GM12872 (cell line): ENCODE results near the gene DYNLT4.

ENCODE experiments used
- TF ChIP-seq, protein P1 (sequence below): IDR thresholded peaks from 3 replicates; pipeline ENCODE4 v1.5.1; 2011; ENCODE audit warnings: low read depth, mild to moderate bottlenecking, low read length, moderate library complexity; ENCODE audit not compliant: insufficient read depth

DYNLT4 gene

DNA sequence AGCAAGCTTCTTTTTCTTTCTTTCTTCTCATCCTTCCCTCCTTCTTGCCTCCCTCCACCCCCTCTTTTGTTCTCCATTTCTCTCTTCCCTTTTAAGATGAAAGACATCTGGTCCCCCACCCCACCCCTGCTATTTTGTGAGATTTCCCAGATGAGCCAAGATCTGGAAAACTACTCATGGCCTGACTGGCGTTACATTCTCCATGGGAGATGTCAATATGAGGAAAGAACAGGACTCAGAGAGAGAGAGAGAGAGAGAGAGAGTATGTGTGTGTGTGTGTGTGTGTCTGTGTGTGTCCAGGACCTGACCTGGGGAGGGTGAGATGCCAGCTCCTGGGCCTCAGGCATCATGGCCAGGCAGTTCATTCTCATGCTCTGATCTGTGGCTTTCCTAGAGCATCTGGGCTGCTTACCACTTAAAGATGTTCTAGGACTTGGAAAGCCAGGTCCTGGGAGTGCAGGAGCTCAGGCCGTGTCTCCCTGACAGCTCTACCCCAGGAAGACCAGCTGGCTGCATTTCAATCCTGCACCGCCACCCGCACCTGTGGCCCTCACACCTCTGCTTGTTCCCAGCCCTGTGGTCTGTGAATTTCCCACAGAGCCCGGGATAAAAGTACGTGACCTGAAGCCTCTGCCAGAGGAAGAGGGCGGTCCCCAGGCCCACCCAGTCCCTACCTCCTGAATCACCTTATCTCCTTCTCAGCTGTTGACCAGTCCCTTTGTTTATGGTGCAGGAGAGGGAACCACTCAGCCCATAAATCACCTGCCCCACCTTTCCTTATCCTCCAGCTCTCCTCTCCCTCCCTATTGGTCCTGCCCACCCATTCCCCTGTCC, 16.0 kb downstream of the DYNLT4 start:
- TF ChIP-seq, protein P1, sequence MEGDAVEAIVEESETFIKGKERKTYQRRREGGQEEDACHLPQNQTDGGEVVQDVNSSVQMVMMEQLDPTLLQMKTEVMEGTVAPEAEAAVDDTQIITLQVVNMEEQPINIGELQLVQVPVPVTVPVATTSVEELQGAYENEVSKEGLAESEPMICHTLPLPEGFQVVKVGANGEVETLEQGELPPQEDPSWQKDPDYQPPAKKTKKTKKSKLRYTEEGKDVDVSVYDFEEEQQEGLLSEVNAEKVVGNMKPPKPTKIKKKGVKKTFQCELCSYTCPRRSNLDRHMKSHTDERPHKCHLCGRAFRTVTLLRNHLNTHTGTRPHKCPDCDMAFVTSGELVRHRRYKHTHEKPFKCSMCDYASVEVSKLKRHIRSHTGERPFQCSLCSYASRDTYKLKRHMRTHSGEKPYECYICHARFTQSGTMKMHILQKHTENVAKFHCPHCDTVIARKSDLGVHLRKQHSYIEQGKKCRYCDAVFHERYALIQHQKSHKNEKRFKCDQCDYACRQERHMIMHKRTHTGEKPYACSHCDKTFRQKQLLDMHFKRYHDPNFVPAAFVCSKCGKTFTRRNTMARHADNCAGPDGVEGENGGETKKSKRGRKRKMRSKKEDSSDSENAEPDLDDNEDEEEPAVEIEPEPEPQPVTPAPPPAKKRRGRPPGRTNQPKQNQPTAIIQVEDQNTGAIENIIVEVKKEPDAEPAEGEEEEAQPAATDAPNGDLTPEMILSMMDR = no peak

DNA sequence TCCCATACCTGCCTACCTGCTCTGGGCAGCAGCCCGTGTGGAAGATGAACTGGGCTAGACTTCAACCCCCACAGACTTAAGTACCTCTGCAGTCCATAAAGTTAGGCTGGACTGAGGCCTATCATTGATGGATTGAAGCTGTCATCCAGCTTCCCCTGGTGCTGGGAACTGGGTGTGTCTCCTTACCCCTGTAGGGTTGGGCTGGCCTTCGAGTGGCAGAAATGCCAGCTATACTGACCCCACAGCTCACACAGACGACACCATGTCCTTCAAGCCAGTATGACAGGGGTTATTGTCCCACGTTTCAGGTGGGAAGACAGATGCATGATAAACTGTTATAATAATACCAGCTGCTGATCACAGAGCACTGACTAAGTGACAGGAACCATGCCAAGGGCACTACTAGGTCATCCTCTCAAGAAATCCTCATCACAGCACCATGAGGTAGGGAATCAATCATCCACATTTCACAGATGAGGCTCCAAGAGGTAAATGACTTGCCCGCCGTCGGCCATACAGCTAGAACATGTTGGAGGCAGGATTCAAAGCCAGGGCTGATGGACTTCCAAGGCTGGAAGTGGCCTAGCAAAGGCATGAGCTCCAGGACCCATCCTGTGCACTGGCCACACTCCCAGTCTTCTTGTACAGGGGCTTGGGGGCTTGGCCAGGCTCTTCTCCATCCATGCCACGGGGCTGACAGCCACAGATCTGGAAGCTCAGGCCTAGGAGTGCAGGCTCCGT, 18.9 kb downstream of the DYNLT4 start, which contains the start of gene BEST4:
BEST4 (minus strand) TSS at position 51 of the 741 bp plus-strand sequence. CDS start 465 bp downstream, outside the sequence.
- TF ChIP-seq, protein P1 = no peak

DNA sequence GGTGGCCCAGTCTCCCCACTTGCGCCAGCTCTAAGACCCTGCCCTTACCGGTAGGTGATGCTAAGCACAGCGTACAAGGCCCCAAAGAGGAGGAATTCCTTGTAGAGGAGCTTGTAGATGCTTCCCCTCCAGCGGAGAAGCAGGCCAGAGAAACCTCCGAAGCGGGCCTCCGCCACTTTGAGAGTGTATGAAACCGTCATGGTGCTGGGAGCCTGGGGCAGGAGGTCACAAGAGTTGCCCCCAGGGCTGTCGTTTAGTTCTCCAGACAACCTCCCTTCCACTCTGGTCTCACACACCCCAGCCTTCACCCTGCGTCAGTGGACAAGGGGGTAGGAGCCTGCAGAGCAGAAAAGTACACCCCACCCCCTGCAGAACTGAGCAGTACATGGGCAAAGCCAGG, 19.6 kb downstream of the DYNLT4 start:
- TF ChIP-seq, protein P1 = no peak

DNA sequence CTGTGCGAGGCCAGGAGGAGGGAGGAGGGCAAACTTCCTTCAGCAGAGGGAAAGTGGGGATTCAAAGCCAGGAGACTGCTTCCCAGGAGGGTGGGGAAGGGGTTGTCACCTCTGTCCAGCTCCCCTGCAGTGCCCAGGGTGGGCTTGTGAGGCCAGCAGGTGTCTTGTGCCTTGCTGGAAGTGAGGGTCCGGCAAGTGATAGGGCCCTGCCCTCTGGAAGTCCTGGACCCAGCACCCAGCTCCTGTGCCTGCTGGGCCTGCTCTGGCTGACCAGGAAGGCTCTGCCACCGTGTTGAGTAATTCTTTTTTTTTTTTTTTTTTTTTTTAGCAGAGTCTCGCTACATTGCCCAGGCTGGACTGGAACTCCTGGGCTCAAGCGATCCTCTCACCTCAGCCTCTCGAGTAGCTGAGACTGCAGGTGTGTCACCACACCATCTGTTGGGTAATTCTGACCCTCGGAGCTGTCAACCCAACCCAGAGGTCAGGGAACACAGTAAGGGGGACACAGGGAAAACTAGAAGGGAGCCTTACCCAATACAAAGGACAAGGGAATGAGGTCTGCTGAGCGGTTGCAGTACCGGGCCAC, 20.2 kb downstream of the DYNLT4 start:
- TF ChIP-seq, protein P1 = no peak

DNA sequence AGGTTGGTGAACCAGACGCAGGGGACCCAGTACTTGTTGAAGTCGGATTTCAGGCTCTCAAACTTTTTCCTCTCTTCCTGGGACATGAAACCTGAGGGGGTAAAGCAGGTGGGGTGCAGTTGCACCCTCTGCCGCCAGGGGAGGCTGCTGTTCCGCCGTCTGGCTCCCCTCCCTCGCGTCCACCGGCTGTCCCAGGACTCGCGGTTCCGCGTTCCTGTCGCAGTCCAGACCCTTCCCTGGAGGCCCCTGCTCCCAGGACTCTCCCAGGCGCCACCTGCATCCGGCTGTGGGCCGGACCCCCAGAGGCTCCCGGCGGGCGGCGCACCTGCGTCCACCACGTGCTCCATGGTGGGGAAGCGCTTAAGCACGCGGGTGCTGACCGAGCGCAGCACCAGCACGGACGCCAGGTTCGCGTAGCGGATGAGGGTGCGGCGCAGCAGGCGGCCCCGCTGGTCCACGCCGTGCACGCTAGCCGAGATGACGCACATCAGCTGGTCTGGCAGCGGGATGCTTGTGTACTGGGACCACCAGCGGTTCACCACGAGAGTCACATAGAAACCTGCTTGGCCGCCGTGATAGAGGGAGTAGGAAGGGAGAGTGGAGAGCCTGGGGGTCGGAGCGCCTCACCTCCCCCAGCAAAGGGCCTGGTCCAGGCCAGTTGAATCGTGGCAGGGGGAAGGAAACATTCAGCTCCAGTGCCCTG, 20.9 kb downstream of the DYNLT4 start:
- TF ChIP-seq, protein P1 = peak; percentile 100

DNA sequence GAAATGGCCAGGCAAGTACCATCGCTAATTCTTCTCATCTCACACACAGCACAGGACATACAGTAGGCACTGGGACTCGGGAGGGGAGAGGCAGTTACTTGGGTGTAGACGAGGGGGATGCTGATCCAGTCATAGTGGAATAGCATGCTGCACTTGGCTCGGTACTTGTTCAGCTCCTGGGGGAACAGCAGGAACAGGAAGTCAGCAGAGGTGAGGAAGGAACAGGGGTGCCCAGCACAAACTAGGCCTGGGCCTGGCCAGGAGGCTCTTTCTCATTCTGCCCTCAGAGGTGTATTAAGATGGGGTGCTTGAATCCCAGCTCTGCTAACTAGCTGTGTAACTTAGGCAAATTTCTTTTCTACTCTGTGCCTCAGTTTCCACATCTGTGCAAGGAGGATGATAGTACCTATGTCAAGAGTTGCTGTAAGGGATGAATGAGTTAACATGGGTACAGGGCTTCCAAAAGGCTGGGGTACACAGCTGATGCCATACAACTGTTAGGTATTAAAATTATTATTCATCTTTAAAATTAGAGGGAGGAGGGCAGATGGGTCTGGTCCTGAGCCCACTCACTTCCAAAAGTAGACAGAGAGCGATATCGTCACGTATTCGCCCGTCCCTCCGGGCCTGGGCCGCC, 21.5 kb downstream of the DYNLT4 start:
- TF ChIP-seq, protein P1 = no peak
